ENCODE results near the gene KIAA1549.

DNA sequence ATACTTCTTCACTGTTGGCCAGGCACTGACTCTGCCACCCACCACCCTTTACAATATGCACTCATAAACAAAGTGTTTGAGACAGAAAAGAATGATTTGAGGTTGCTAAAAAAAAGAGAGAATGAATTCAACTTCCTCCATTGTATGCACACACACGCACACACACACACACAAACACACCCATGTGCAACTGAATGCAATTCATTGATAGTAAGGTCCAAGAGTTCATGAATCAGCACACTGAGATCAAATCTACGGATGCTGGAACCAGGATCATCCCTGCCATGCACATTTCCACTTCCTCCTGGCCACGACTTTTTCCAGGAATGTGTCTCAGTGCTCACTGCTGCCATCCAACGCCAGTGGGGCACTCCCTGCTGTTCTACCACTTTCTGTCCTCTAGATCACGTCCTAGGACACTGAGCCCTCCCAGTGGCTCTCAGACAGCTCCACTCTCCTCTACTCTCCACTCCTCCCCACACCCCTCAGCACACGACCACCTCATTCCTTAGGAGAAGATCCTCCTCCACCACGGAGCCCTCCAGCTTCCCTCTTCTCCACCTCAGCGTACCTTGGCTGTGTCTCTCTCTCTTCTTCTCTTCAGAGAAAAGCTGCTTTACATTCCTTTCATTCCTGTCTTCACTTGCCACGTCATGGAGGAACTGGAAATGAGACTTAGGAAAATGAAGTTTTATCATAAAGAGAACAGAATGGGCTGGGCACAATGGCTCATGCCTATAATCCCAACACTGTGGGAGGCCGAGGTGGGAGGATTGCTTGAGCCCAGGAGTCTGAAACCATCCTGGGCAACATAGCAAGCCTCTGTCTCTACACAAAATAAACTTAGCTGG is 195.4 kb downstream of the KIAA1549 start:
- TF ChIP-seq, protein P1, sequence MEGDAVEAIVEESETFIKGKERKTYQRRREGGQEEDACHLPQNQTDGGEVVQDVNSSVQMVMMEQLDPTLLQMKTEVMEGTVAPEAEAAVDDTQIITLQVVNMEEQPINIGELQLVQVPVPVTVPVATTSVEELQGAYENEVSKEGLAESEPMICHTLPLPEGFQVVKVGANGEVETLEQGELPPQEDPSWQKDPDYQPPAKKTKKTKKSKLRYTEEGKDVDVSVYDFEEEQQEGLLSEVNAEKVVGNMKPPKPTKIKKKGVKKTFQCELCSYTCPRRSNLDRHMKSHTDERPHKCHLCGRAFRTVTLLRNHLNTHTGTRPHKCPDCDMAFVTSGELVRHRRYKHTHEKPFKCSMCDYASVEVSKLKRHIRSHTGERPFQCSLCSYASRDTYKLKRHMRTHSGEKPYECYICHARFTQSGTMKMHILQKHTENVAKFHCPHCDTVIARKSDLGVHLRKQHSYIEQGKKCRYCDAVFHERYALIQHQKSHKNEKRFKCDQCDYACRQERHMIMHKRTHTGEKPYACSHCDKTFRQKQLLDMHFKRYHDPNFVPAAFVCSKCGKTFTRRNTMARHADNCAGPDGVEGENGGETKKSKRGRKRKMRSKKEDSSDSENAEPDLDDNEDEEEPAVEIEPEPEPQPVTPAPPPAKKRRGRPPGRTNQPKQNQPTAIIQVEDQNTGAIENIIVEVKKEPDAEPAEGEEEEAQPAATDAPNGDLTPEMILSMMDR (IDR thresholded peaks at IDR 0.05) = no peak
- no peak for TF ChIP-seq POLR2A (IDR thresholded peaks at IDR 0.05)

All from lower leg skin (tissue), 3 donors.